GM18861 (cell line): Measurements from ENCODE around the gene CPNE4.
"Not testable (repeated sequence)": the region's sequence is repeated elsewhere in the genome, so short reads cannot be mapped to it uniquely, and the experiment has no call there.

ENCODE experiments used
- ATAC-seq: cut with Tn5 transposase; IDR thresholded peaks from one replicate; pipeline ENCODE4 v1.9.1; 2021; ENCODE audit not compliant: unreplicated experiment

CPNE4 gene

DNA sequence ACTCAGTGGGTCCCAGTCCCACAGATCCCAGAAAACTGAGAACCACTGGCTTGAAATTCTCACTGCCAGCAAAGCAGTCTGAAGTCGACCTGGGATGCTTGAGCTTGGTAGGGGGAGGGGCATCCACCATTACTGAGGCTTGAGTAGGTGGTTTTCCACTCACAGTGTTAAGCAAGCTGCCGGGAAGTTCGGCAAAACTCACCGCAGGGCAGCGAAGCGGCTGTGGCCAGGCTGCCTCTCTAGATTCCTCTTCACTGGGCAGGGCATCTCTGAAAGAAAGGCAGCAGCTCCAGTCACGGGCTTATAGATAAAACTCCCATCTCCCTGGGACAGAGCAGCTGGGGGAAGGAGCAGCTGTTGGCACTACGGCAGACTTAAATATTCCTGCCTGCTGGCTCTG is 71.4 kb downstream of the CPNE4 start:
- not testable (repeated sequence) for ATAC-seq

DNA sequence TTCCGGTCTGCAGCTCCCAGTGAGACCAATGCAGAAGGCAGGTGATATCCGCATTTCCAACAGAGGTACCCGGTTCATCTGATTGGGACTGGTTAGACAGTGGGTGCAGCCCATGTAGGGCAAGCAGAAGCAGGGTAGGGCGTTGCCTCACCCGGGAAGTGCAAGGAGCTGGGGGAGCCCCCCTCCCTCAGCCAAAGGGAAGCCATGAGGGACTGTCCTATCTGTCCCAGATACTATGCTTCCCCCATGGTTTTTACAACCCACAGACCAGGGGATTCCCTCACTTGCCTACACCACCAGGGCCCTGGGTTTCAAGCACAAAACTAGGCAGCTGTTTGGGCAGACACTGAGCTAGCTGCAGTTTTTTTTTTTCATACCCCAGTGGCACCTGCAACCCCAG is 71.8 kb downstream of the CPNE4 start:
- no peak for ATAC-seq

DNA sequence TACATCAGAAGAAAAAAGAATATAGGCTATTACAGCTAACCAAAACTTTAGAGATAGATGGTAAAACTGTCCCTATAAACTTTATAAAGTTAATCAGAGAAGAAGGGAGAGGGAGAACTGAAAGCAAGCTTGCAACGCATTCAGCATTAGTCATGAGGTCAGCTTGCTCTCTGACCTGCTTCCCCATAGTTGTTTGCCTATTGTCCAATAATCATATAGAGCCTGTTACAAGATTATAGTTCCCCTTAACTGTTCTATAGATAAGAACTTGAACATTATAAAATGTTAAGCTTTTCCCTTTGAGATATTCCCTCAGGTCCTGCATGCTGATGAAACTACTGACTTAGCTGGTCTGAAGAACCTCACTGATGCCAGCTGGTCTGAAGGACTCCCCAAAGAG is 74.5 kb downstream of the CPNE4 start:
- no peak for ATAC-seq

DNA sequence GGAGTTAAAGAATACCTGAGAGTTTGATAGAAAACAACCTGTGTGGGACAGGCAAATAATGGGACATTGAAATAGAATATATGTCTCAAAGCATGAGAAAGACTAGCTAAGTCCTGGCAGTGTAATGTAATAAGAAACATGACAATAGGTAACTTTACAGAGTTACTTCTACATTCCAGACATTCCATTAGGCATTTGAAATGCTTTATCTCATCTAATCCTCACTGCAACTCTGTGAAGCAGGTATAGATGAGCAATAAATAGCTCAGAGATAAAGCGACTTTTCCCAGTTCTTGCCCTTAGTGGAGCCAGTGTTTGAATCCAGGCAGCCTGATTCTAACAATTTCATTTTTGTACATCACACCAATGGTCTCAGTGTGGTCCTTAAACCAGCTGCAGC is 76.8 kb downstream of the CPNE4 start:
- ATAC-seq, result no peak

DNA sequence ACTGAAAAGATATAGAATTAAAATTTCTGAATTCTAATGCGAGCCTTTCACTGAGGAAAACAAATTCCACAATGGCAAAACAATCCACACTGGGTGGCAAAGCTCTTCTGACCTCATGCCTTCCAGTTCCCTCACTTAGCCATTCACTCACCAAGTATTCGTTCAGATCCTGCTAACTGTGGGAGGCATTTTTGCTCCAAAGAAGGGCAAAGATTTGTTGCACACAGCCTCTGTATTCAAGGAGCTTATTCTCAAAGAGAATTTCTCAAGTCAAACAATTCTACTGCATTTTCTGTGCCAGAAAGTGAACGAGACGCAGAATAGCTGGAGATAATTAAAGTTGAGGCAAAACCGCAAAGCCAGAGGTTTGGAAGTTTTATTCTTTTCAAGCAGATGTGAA is 77.3 kb downstream of the CPNE4 start:
- ATAC-seq, result no peak

DNA sequence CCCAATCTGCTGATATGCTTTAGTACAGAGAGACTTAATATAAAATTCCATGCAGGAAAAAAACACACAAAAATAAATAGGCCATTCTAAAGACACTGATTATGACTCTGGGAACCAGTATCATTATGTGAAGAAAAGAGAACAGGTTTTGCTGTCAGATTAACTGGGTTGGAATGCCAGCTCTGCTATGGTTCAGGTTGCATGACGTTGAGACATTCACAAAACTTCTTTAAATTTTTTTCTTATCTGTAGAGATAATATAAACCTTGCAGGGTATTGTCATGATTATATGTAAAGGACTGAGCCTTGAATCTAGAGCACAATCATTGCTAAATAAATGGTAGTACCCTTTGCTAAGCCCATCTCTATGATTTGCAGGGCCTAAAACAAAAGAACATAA is 86.0 kb downstream of the CPNE4 start:
- ATAC-seq, result no peak

DNA sequence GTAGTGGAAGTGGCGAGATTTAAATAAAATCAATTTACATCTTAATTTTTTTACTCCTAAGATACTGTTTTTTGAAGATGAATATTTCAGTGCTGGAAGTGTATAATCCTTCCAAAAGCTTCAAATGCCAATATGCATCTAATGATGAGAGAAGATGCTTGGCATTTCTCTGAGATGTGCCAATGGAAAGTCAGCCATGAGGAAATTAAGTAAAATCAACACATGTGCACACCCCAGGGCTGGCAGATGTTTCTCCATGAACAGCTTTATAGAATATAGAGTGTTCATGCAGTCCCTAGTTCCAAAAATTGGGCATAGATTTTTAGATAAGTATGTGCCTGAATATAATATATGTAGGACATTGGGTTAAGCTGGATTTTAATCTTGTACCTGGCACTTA is 90.1 kb downstream of the CPNE4 start:
- no peak for ATAC-seq

DNA sequence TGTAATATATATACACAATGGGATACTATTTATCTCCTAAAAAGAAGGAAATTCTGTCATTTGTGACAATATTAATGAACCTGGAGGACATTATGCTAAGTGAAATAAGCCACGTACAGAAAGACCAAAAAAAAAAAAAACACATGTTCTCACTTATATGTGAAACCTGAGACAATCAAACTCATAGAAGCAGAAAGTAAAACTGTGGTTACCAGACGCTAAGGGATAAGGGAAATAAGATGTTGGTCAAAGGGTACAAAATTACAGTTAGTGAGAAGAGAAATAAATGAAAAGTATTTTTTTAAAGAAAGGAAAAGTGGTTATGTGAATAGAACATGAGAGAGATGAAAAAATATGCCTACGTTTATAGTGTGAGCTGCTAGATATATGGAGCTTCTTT is 101.1 kb downstream of the CPNE4 start:
- no peak for ATAC-seq

DNA sequence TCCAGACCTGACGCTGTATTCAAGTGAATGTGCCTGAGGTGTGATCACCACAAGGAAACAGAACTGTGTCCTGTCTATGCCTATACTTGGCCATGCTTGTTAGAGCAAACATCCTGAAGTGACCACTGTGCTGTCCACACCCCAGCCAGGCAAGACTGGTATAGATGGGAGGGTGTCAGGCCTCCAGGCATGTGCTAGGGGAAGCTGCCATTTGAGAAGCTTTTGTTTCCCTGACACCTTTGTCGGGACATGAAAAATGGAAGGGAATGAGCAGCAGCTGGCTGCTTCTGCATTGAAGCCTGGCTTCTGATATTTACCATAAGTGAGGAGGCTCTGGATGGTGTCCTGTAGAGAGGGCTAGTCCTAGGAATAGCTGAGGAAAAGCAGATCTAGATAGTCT is 106.2 kb downstream of the CPNE4 start:
- ATAC-seq, result no peak

DNA sequence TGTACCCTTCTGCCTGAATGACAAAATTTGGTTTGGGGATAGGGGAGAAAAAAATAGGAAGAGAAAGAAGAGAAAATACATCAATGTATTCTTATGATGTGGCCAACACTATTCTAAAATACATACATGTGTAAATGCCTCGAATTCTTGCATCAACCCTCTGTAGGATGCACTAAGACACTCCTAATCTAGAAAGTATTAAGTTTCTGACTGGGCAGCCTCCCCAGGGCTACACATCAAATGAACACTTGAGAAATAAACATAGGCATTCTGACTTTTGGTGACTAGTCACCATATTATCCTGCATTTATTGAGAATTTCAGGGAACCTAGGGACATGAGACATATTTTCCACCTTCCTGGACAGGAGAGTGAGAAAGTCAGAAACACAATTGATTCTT is 109.2 kb downstream of the CPNE4 start:
- ATAC-seq, result no peak

DNA sequence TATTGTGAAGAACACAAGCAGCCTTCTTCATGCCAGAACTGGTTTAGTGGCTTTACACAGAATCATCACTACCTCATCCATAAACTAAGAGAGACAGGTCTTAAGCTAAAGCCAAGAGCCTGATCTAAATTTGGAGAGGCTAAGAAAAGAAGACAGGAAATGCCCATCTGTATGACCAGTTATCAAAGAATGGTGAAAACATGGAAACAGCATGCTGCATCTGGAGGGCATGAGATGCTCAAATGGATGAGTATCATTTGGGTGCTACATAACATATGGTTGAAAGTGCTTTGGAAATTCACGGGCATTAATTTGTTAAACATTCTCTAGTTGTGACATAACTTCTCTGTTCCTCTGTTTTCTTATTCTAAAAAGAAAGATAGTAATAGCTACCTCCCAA is 112.5 kb downstream of the CPNE4 start:
- no peak for ATAC-seq

DNA sequence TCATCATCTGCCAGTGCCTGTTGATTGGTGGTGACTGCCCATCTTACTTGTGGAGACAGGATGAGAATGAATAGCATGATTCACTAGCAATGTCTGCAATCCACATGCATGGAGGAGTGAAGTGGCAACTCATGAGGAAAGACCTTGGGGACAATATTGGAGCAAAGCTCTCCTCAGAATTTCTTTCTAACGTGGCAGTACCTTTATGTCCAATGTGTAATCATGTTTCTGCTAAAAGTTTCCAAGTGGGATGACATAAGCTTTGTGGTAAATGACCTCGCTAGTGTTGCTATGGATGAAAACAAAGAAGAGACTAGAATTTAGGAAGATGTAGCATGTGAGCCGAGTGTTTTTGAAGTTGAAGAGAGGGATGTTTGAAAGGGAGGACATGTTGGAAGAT is 117.8 kb downstream of the CPNE4 start:
- ATAC-seq, result no peak

DNA sequence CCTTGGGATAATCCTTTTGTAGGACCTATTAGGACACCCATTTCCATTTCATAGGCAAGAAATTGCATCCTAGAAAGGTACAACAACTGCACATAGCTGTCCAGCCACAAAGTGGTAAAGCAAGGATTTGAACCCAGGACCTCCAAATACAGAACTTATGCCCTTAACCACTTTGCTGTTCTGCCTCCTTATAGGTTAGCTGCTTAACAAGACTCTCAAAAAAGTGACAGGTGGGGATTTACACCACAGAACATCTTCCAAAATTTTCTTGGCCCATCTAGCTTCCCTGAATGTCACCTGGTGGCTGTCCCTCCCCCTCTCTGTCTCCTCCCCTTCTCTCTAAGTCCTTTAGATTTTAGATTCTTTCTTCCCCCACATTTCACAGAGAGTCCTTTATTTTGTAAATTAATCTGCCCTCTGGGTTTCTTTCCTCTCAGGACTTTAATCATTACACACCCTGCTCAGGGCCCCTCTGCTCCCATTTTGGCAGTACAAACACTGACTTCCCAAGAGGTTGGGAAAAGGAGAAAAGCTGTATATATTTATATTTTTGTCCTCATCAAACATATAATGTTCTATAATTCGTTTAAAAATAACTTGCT is 120.6 kb downstream of the CPNE4 start:
- no peak for ATAC-seq

DNA sequence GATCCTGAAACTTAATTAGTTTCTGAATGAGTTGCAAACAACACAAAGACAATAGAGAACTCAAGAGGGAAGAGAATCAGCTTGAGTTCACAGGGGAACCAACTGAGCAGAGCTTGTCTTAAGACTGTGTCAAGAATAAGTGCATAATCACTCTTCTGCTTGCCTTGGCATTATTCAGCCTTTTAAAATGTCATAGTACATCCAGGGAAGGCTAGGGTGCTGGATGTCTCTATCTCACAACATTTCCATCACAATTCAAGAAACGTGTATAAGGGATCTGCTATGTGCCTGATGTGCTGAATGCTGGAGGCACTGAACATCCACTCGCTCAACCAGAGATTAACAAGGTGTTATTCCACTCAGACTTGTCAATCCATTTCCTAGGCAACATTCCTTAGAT is 122.6 kb downstream of the CPNE4 start:
- no peak for ATAC-seq

DNA sequence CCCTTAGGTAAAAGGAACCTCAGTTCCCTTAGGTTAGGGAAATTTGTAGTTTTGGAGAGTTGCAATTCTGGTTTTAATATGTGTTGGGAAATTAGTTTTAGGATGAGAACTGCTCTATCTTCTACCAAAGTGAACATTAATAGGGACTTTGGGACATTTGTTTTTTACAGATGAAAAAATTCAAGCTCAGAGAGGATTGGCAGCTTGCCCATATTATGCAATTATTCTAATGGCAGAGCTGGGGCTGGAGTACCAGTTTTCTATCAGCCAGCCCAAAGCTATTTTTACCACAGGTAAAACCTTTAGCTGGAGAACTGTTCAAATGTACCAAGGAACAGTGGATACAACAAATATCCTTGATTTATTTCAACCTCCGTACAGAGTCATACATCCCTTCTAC is 127.0 kb downstream of the CPNE4 start:
- no peak for ATAC-seq

DNA sequence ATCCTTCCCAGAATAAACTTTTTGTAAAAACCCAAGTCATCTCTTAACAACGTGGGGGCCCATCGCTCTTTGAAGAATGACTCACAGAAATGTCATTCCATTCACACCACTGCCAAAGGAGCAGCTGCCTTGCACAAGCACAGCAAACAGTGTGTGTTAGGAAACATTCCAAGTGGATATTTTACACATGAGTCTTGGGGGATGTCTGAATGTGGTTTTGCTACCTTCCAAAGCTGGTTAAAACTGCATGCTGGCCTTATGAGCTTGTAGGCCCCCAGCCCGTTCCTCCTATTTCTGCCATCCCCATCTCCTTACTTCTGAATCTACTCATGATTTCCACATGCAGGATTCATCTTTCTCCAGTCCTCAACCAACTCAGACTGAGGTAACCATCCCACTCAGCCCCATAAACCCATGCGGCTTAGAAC is 130.8 kb downstream of the CPNE4 start:
- ATAC-seq, result no peak

DNA sequence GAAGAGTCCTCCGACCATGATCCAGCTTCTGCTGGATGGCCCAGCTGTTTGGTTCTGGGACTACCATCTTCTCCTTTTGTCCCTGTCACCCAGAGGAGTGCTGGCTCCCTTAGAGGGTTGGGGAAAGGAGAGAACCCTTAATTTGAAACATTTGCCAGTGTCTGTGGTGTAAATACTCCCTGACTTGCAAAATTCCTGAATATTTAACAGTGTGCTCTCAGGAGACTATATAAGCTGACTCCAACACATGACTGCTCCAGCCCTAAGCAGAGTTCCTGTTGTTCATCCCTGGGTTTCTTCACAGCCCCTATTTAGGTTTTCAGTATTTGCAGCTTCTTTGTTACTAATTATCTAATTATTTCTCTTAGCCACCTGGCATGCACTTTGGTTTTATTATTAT is 133.1 kb downstream of the CPNE4 start:
- no peak for ATAC-seq

DNA sequence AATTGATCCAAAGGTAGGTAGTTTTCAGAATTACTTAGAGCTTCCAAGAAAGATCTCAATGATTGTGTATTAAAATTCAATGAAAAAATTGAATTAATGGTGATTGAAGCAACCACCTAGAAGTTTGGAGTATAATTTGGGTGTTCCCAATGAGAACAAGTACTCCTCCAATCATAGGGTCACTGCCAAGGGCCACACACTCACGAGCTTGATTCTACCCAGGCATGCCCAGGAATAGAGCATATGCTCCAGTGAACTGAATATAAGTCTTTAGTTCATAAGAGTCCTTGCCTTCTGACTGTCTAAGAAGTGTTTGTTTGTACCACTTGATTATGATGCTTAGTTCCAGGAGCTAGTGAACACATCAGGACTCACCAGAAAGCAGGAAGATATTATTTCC is 133.9 kb downstream of the CPNE4 start:
- no peak for ATAC-seq

DNA sequence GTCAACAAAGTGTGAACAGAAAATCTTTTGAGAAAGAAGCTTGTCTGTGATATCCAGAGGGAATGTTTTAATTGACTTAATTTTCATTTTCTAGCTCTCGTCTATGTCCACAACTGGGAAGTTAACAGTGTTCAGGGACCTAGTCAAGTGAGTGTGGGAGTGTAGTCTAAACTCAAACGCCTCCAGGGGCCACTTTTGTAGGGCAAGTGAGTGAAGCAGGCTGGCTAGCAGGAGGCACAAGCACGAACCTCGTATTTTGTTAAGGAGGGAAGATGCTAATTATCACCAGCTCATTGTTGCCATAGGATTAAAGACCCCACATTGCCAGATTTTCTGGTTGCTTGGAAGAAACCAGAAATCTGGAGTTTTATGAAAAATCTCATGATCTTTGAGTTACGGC is 135.8 kb downstream of the CPNE4 start:
- no peak for ATAC-seq

DNA sequence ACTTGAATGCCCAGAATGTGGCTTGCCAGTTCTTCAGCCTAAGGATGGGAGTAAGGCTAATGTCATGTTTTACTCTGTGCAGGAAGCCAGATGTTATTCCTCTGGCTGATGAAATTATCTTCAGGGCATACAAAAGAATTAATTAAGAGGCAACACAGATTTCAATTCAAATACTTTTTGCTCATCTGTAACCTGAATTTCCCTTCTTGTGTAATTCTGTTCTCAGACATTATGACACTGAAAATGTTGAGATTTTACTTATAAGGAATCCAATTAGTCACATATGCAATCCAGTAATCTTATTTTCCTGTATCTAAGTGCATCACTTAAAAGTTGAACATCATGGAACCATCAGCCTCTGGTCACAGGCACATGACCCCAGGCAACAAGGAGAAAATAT is 136.5 kb downstream of the CPNE4 start:
- no peak for ATAC-seq

DNA sequence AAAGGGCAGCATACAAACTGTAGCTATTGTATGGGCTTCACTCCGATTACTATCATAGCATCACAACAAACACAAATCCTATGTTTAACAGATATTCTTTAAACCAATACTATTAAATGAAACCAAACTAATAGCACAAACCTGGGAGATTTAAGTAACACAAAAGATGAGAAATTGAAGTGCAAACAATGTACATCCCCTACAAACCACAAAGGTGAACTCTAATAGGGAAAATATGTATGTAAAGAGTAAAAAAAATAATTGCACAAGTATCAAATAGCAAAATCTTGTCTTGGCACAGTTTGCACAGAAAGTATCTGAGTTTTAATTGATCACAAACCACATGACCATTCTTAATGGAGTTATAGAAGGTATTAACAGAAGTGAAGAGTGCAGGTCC is 138.5 kb downstream of the CPNE4 start:
- no peak for ATAC-seq

DNA sequence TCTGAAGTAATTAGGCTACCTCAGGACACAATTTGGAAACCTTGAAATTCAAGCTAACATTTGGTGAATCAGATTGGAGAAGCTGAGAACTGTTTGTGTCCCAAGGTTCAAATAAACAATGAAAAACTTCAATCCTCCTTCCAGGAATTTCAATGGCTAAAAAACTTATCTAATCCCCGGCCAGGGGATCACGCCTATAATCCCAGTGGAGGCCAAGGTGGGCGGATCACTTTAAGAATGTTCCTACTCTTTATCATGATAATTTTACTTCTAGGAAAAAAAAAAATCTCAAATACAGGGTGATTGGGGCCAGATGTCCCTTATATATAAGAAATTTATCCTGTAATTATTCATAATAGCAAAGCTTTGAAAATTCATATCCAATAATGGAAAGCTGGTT is 139.0 kb downstream of the CPNE4 start:
- ATAC-seq, result no peak

DNA sequence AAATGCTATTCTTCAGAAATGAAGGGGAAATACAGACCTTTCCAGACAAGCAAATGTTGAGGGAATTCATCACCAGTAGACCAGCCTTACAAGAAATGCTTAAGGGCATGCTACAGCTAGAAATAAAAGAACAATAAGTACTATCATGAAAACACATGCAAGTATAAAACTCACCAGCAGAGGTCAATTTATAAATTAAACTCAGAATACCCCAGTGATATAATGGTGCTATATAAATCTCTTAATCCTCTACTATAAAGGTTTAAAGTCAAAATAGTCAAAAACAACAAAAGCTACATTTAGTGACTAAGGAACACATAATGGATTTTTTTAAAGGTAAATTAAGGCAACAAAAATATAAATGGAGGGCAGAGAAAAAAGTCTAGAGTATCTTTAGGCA is 142.5 kb downstream of the CPNE4 start:
- no peak for ATAC-seq

DNA sequence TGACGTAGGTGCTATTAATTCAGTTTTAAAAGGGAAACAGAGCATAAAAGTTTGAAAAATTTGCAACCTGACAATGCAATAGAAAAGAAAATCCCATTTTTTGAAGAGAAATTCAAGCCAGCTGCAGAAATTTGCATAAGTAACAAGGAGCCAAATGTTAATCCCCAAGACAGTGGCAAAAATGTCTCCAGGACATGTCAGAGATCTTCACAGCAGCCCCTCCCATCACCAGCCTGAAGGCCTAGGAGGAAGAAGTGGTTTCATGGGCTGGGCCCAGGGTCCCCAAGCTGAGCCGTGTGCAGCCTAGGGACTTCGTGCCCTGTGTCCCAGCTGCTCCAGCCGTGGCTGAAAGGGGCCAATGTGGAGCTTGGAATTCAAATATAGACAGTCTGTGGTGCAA is 148.9 kb downstream of the CPNE4 start:
- not testable (repeated sequence) for ATAC-seq
